Suprapubic skin (tissue), 4 donors: ENCODE data around the gene LMF1.

Experiments
- CTCF ChIP-seq, 2 donors: fragments of 200-600 bp in 1 of 2; fragments of 450-650 bp in 1 of 2; sonication (generic) in 1 of 2; IDR thresholded peaks; one replicate each; pipeline ENCODE4 v1.5.1; 2016 to 2019; ENCODE audit warnings: antibody characterized with exemption in 2 of 2, mild to moderate bottlenecking in 1 of 2, moderate library complexity in 1 of 2
- EP300 ChIP-seq: sonication (generic); formaldehyde crosslinking; IDR thresholded peaks from one replicate; pipeline ENCODE4 v1.6.1; 2017; ENCODE audit warnings: antibody characterized with exemption
- POLR2A ChIP-seq, 2 donors: fragments of 450-650 bp; IDR thresholded peaks; one replicate each; pipeline ENCODE4 v1.6.1; 2017; ENCODE audit warnings: antibody characterized with exemption in 2 of 2, mild to moderate bottlenecking in 2 of 2, moderate library complexity in 2 of 2
- POLR2AphosphoS5 ChIP-seq, 3 donors: sonication (generic); formaldehyde crosslinking; IDR thresholded peaks; one replicate each; pipeline ENCODE4 v1.6.1; 2017; ENCODE audit warnings: antibody characterized with exemption in 3 of 3

- no peak for TF ChIP-seq CTCF (IDR thresholded peaks at IDR 0.05)
- no peak for TF ChIP-seq POLR2AphosphoS5 (IDR thresholded peaks at IDR 0.05)
- no peak for TF ChIP-seq EP300
- no peak for TF ChIP-seq POLR2A (IDR thresholded peaks at IDR 0.05)
These were observed 132.0 kb downstream of the LMF1 start for GRCh38 chr16:838741-839140.
